B cell (primary cell): ENCODE results near the gene JRKL. TPM values are rescaled to one million over a fixed set of nuclear protein-coding genes. Genes with fewer than 3 reads are reported as not detected.

Experiments
- ATAC-seq: fragments of 200-7000 bp; cut with Tn5 transposase; one replicate; pipeline ENCODE4 v1.10.0; 2021; ENCODE audit warnings: low read depth, mild to moderate bottlenecking, moderate number of reproducible peaks, moderate library complexity
- CTCF ChIA-PET: fragments of 350-600 bp; sonication (Branson Sonifier 250); formaldehyde crosslinking; loops from one replicate; lab custom pipeline; 2021; ENCODE audit warnings: antibody characterized with exemption, inconsistent platforms; lab: Charles Lee
- POLR2A ChIA-PET: fragments of 350-600 bp; sonication (Branson Sonifier 250); formaldehyde crosslinking; loops from one replicate; lab custom pipeline; 2021; ENCODE audit warnings: antibody characterized with exemption; lab: Charles Lee
- DNase-seq: peaks from one replicate; pipeline ENCODE4 v3.0.0; 2013
- H2AFZ ChIP-seq: 2 replicates; pipeline ENCODE4 v1.6.1; 2012; ENCODE audit warnings: mild to moderate bottlenecking, low read depth, low read length; ENCODE audit not compliant: insufficient read depth, poor library complexity, severe bottlenecking
- H3K27ac ChIP-seq, 2 donors: 1 replicate in 1 of 2; 2 replicates in 1 of 2; pipeline ENCODE4 v1.5.1; 2012 to 2013; ENCODE audit warnings: low read length in 2 of 2, mild to moderate bottlenecking in 2 of 2, moderate library complexity in 1 of 2
- H3K27me3 ChIP-seq, 4 experiments: fragments of 200-600 bp in 1 of 4; sonication (generic) in 1 of 4; replicated peaks in 1 of 4; 1 replicate in 2 of 4; 2 replicates in 2 of 4; pipeline versions ENCODE4 v1.6.1 to v1.7.0; 2013 to 2016; ENCODE audit warnings: low read length in 3 of 4, mild to moderate bottlenecking in 2 of 4, mixed read lengths in 1 of 4, moderate library complexity in 1 of 4; ENCODE audit not compliant: insufficient read depth in 4 of 4, control insufficient read depth in 3 of 4; ENCODE audit errors: control extremely low read depth in 1 of 4
- H3K36me3 ChIP-seq, 2 experiments: replicated peaks in 1 of 2; 1 replicate in 1 of 2; 2 replicates in 1 of 2; pipeline versions ENCODE4 v1.6.1 to v1.7.1; 2013; ENCODE audit warnings: low read length in 1 of 2; ENCODE audit not compliant: insufficient read depth in 2 of 2, control insufficient read depth in 1 of 2; ENCODE audit errors: control extremely low read depth in 1 of 2, extremely low read depth in 1 of 2
- H3K4me1 ChIP-seq, 2 donors: fragments of 200-600 bp in 1 of 2; sonication (generic) in 1 of 2; 1 replicate in 1 of 2; 2 replicates in 1 of 2; pipeline versions ENCODE4 v1.5.1 to v1.6.1; 2013 to 2017; ENCODE audit warnings: low read length in 2 of 2; ENCODE audit not compliant: control insufficient read depth in 2 of 2, insufficient read depth in 2 of 2
- H3K4me2 ChIP-seq: replicated peaks from 2 replicates; pipeline ENCODE3; 2012; ENCODE audit warnings: mild to moderate bottlenecking, low read depth, low read length; ENCODE audit not compliant: poor library complexity, severe bottlenecking
- H3K4me3 ChIP-seq, 5 experiments: fragments of 200-600 bp in 1 of 5; sonication (generic) in 1 of 5; 1 replicate in 3 of 5; 2 replicates in 2 of 5; pipeline versions ENCODE4 v1.5.1 to v1.7.0; 2011 to 2016; ENCODE audit warnings: low read length in 4 of 5, mild to moderate bottlenecking in 4 of 5, low read depth in 2 of 5, control low read depth in 1 of 5, moderate library complexity in 1 of 5; ENCODE audit not compliant: insufficient read depth in 1 of 5; ENCODE audit errors: control extremely low read depth in 1 of 5, extremely low read depth in 1 of 5
- H3K79me2 ChIP-seq: fragments of 200-600 bp; sonication (generic); one replicate; pipeline ENCODE4 v1.6.0; 2016; ENCODE audit warnings: low read length; ENCODE audit not compliant: control insufficient read depth, insufficient read depth
- H3K9ac ChIP-seq: fragments of 200-600 bp; sonication (generic); 2 replicates; pipeline ENCODE4 v1.6.1; 2017; ENCODE audit warnings: mild to moderate bottlenecking, low read length, moderate library complexity
- H3K9me3 ChIP-seq, 3 donors: one replicate each; pipeline versions ENCODE4 v1.6.1 to v1.7.1; 2013; ENCODE audit warnings: low read length in 2 of 3; ENCODE audit not compliant: control insufficient read depth in 2 of 3, insufficient read depth in 1 of 3; ENCODE audit errors: control extremely low read depth in 1 of 3
- H4K20me1 ChIP-seq: 2 replicates; pipeline ENCODE4 v1.6.0; 2012; ENCODE audit warnings: mild to moderate bottlenecking, low read length; ENCODE audit not compliant: insufficient read depth, control insufficient read depth, poor library complexity, severe bottlenecking
- H3K27ac Mint-ChIP-seq: one replicate; pipeline ENCODE4 v1.8.0; 2021; ENCODE audit warnings: mixed read lengths
- H3K27me3 Mint-ChIP-seq: one replicate; pipeline ENCODE4 v1.8.0; 2021; ENCODE audit warnings: mixed read lengths
- H3K4me1 Mint-ChIP-seq: one replicate; pipeline ENCODE4 v1.8.0; 2021; ENCODE audit warnings: mixed read lengths
- H3K4me3 Mint-ChIP-seq: one replicate; pipeline ENCODE4 v1.8.0; 2021; ENCODE audit warnings: mixed read lengths
- H3K9me3 Mint-ChIP-seq: one replicate; pipeline ENCODE4 v1.8.0; 2022; ENCODE audit warnings: mixed read lengths; ENCODE audit not compliant: insufficient read depth
- CTCF ChIP-seq: fragments of 200-600 bp; IDR thresholded peaks from one replicate; pipeline ENCODE4 v1.8.0; 2022; ENCODE audit warnings: antibody characterized with exemption, mild to moderate bottlenecking
- EZH2 ChIP-seq: IDR thresholded peaks from 2 replicates; pipeline ENCODE4 v1.6.1; 2012; ENCODE audit warnings: borderline replicate concordance, low read depth, mild to moderate bottlenecking, moderate library complexity, low read length; ENCODE audit not compliant: insufficient read depth, poor library complexity, severe bottlenecking
- WGBS: methylation state at CpG from one replicate; pipeline ENCODE4 v1.1.5; 2013; ENCODE audit warnings: missing lambda C conversion rate; ENCODE audit not compliant: insufficient coverage; 5-methylcytosine and 5-hydroxymethylcytosine counted together
- intact Hi-C: fragments of 100-400 bp; cut with micrococcal nuclease; formaldehyde crosslinking; loops from one replicate; pipeline ENCODE4 v1.10.0; 2022
- polyA plus RNA-seq: library from polyadenylated mRNA; depleted of rRNA; stranded (reverse); fragments of >200 nt; gene quantifications from 2 replicates; pipeline ENCODE4 v1.2.3, GENCODE V29; 2012
- total RNA-seq, 2 donors: library from RNA; stranded (reverse); fragments of 120-200 nt in 1 of 2; gene quantifications; 1 replicate in 1 of 2; 2 replicates in 1 of 2; pipeline versions ENCODE4 v1.2.3 to v1.2.4, GENCODE V29; 2013 to 2022

JRKL gene
- total and polyA plus RNA-seq, 2 donors (not counting 1 experiment from before 2014, with no cell fraction given) = 2.1 to 12.9 TPM

GRCh38 chr11:96357794-96358193, 32.0 kb upstream of the JRKL start:
- no peak overlapping the region for H3K27ac ChIP-seq
- no peaks in the 10 kb centered on the region for H3K27me3 ChIP-seq
- no peak for DNase-seq
- H4K20me1 ChIP-seq = no peaks in the 10 kb centered on the region
- Mint-ChIP-seq H3K9me3 (no peaks in the 10 kb centered on the region), H3K27ac (no peak overlapping the region), H3K4me1 (no peaks in the 10 kb centered on the region), H3K27me3 (no peaks in the 10 kb centered on the region), H3K4me3 (no peak overlapping the region)
- POLR2A ChIA-PET = no interaction called here
- H3K4me2 ChIP-seq = no peak overlapping the region
- no peak overlapping the region for H3K9ac ChIP-seq
- no peak overlapping the region for H2AFZ ChIP-seq
- no peak for TF ChIP-seq CTCF
- TF ChIP-seq EZH2 = no peak
- H3K79me2 ChIP-seq = no peaks in the 10 kb centered on the region
- ATAC-seq = no peak
- intact Hi-C loops = no loop called here
- H3K9me3 ChIP-seq = no peaks in the 10 kb centered on the region
- 100% methylated on average over 1 of the region's 1 CpG for WGBS
- CTCF ChIA-PET = interaction anchor here (1.6 kb wide), 1 partner anchor 522 kb away, joined by 4 read pairs; no protein-coding TSS in a partner anchor
- H3K4me1 ChIP-seq = no peaks in the 10 kb centered on the region
- no peak overlapping the region for H3K4me3 ChIP-seq
- peaks cover 20 to 39% of the 10 kb centered on the region in 2 experiments for H3K36me3 ChIP-seq

GRCh38 chr11:96358321-96358720, 31.5 kb upstream of the JRKL start:
- ChIA-PET CTCF (interaction anchor here (1.6 kb wide), 1 partner anchor 522 kb away, joined by 4 read pairs; no protein-coding TSS in a partner anchor), POLR2A (no interaction called here)
- H3K4me3 Mint-ChIP-seq = no peak overlapping the region
- ATAC-seq = no peak
- no peaks in the 10 kb centered on the region for H3K9me3 Mint-ChIP-seq
- no peak overlapping the region for H3K4me2 ChIP-seq
- H3K27me3 Mint-ChIP-seq = no peaks in the 10 kb centered on the region
- no peaks in the 10 kb centered on the region for H3K4me1 Mint-ChIP-seq
- no peaks in the 10 kb centered on the region for H3K9me3 ChIP-seq
- DNase-seq = no peak
- H2AFZ ChIP-seq = no peak overlapping the region
- no peak overlapping the region for H3K27ac ChIP-seq
- no peak overlapping the region for H3K9ac ChIP-seq
- no peaks in the 10 kb centered on the region for H4K20me1 ChIP-seq
- peaks cover 20 to 39% of the 10 kb centered on the region in 2 experiments for H3K36me3 ChIP-seq
- intact Hi-C loops = no loop called here
- WGBS = 80% methylated on average over 1 of the region's 3 CpGs
- H3K4me1 ChIP-seq = no peaks in the 10 kb centered on the region
- H3K27ac Mint-ChIP-seq = no peak overlapping the region
- no peak for TF ChIP-seq EZH2
- TF ChIP-seq CTCF = no peak
- H3K79me2 ChIP-seq = no peaks in the 10 kb centered on the region
- no peaks in the 10 kb centered on the region for H3K27me3 ChIP-seq
- no peak overlapping the region for H3K4me3 ChIP-seq
